Esophagus muscularis mucosa (tissue), 4 donors: Measurements from ENCODE around the gene PAGE2. TPM values are rescaled to one million over a fixed set of nuclear protein-coding genes. Genes with fewer than 3 reads are reported as not detected.

Source experiments
- DNase-seq: peaks from one replicate; pipeline ENCODE4 v3.0.0-alpha.2; 2017; ENCODE audit errors: extremely low spot score
- H3K27ac ChIP-seq, 4 donors: fragments of 200-600 bp; sonication (generic); replicated peaks in 1 of 4; 1 replicate in 3 of 4; 2 replicates in 1 of 4; pipeline ENCODE4 v1.5.1; 2016 to 2019; ENCODE audit warnings: mild to moderate bottlenecking in 1 of 4
- H3K27me3 ChIP-seq, 4 donors: fragments of 200-600 bp; sonication (generic); one replicate each; pipeline versions ENCODE4 v1.5.1 to v1.6.0; 2016 to 2019
- H3K36me3 ChIP-seq, 4 donors: fragments of 200-600 bp; sonication (generic); one replicate each; pipeline ENCODE4 v1.5.1; 2016 to 2019
- H3K4me1 ChIP-seq, 4 donors: fragments of 200-600 bp; sonication (generic); one replicate each; pipeline ENCODE4 v1.5.1; 2016 to 2019
- H3K4me3 ChIP-seq, 4 donors: fragments of 200-600 bp; sonication (generic); 1 replicate in 2 of 4; 2 replicates in 2 of 4; pipeline ENCODE4 v1.5.1; 2016 to 2019; ENCODE audit warnings: mild to moderate bottlenecking in 4 of 4, moderate library complexity in 1 of 4
- H3K9me3 ChIP-seq, 4 donors: fragments of 200-600 bp; sonication (generic); 1 replicate in 3 of 4; 2 replicates in 1 of 4; pipeline ENCODE4 v1.5.1; 2016 to 2019
- EP300 ChIP-seq: sonication (generic); formaldehyde crosslinking; IDR thresholded peaks from one replicate; pipeline ENCODE4 v1.6.1; 2017; ENCODE audit warnings: antibody characterized with exemption
- POLR2A ChIP-seq: fragments of 450-650 bp; IDR thresholded peaks from one replicate; pipeline ENCODE4 v1.6.1; 2017; ENCODE audit warnings: antibody characterized with exemption, moderate library complexity, mild to moderate bottlenecking, low read depth
- POLR2AphosphoS5 ChIP-seq, 2 donors: sonication (generic); formaldehyde crosslinking; IDR thresholded peaks; one replicate each; pipeline ENCODE4 v1.6.1; 2017; ENCODE audit warnings: antibody characterized with exemption in 2 of 2
- WGBS: methylation state at CpG from one replicate; pipeline ENCODE4 v1.1.5; 2018; 5-methylcytosine and 5-hydroxymethylcytosine counted together
- intact Hi-C: fragments of 100-400 bp; cut with DNase I; formaldehyde crosslinking; loops from one replicate; pipeline ENCODE4 v1.15.1; 2023
- total RNA-seq, 4 donors: library from RNA; depleted of rRNA; stranded (reverse); fragments of >200 nt; gene quantifications; one replicate each; pipeline versions ENCODE4 v1.1.0 to v1.2.1, GENCODE V29; 2016
- TF ChIP-seq, protein P1 (sequence below), 3 experiments: fragments of 200-600 bp in 2 of 3; fragments of 450-650 bp in 1 of 3; sonication (generic) in 2 of 3; IDR thresholded peaks; one replicate each; pipeline ENCODE4 v1.5.1; 2017 to 2019; ENCODE audit warnings: antibody characterized with exemption in 3 of 3, mild to moderate bottlenecking in 2 of 3, moderate library complexity in 1 of 3

Gene PAGE2
- total RNA-seq, 4 donors from 2014 or later: not detected

DNA sequence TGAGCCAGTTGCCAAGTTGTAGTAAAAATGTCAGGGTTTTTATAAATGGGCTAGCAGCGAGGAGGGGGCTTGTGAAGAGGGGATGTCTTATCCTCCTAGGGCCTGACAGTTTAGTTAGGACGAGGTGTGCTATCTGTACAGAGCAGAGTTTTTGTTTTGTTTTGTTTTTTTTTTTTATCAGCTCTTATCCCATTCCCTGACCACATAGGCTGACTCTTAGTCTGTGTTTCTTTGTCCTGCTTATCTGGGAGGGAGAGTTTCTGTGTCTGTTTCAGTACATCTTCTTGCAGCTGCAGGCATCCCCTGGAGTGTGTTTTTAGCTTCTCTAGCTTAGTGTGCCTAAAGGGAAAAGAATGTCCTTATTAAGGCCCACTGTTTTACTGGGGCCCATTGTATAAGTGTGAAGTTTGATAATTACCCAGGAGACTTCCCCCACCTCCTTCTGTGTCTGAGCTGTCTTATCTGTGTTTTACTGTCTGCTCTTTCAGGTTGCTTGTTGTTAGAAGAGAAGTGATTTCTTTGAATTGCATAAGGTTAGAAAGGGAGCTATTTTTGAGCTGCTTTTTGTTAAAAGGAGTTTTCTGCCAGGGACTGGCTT, 32.0 kb downstream of the PAGE2 start:
- intact Hi-C loops: no loop called here
- no peaks in the 10 kb centered on the region for H3K9me3 ChIP-seq
- H3K27ac ChIP-seq: no peak overlapping the region
- peaks cover 0 to 4% (median 0%) of the 10 kb centered on the region in 4 donors for H3K27me3 ChIP-seq
- no peaks in the 10 kb centered on the region for H3K4me1 ChIP-seq
- no peaks in the 10 kb centered on the region for H3K36me3 ChIP-seq
- 43% methylated on average over 2 of the region's 2 CpGs for WGBS
- TF ChIP-seq POLR2AphosphoS5 (IDR thresholded peaks at IDR 0.05) (no peak), EP300 (no peak), POLR2A (no peak)
- no peak overlapping the region for H3K4me3 ChIP-seq
- DNase-seq: no peak

DNA sequence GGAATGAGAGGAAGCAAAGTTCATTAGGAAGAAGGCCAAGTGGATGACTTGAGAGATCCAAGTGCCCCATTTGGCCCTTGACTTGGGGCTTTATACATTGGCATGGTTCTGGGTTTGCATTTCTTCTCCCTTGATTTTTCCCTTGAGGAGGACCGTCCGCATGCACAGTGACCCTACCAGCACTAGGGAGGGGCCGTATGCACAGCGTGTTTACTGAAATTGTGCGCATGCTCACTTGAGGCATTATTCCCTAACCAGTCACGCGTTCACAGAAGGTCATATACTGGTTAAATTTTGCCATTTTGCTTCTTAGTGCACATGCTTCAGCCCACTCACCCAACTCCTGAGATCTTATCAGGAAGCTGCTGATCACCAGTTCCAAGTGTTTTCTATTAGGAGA, 35.1 kb downstream of the PAGE2 start:
- Histone ChIP-seq H3K27me3 (peaks cover 0 to 4% (median 0%) of the 10 kb centered on the region in 4 donors), H3K36me3 (no peaks in the 10 kb centered on the region), H3K27ac (no peak overlapping the region), H3K4me1 (no peaks in the 10 kb centered on the region), H3K9me3 (no peaks in the 10 kb centered on the region), H3K4me3 (no peak overlapping the region)
- intact Hi-C loops: no loop called here
- WGBS: 79% methylated on average over 7 of the region's 7 CpGs
- no peak for TF ChIP-seq EP300
- TF ChIP-seq POLR2A: no peak
- TF ChIP-seq, protein P1, sequence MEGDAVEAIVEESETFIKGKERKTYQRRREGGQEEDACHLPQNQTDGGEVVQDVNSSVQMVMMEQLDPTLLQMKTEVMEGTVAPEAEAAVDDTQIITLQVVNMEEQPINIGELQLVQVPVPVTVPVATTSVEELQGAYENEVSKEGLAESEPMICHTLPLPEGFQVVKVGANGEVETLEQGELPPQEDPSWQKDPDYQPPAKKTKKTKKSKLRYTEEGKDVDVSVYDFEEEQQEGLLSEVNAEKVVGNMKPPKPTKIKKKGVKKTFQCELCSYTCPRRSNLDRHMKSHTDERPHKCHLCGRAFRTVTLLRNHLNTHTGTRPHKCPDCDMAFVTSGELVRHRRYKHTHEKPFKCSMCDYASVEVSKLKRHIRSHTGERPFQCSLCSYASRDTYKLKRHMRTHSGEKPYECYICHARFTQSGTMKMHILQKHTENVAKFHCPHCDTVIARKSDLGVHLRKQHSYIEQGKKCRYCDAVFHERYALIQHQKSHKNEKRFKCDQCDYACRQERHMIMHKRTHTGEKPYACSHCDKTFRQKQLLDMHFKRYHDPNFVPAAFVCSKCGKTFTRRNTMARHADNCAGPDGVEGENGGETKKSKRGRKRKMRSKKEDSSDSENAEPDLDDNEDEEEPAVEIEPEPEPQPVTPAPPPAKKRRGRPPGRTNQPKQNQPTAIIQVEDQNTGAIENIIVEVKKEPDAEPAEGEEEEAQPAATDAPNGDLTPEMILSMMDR (IDR thresholded peaks at IDR 0.05): no peak
- no peak for TF ChIP-seq POLR2AphosphoS5 (IDR thresholded peaks at IDR 0.05)
- no peak for DNase-seq

GRCh38 chrX:55127692-55128091, 38.9 kb downstream of the PAGE2 start:
- intact Hi-C loops: no loop called here
- no peaks in the 10 kb centered on the region for H3K27me3 ChIP-seq
- 49% methylated on average over 2 of the region's 2 CpGs for WGBS
- H3K9me3 ChIP-seq: no peaks in the 10 kb centered on the region
- DNase-seq: no peak
- H3K27ac ChIP-seq: no peak overlapping the region
- H3K4me3 ChIP-seq: no peak overlapping the region
- TF ChIP-seq, protein P1 (IDR thresholded peaks at IDR 0.05): no peak
- TF ChIP-seq POLR2AphosphoS5 (IDR thresholded peaks at IDR 0.05) (no peak), EP300 (no peak), POLR2A (no peak)
- H3K4me1 ChIP-seq: no peaks in the 10 kb centered on the region
- no peaks in the 10 kb centered on the region for H3K36me3 ChIP-seq

GRCh38 chrX:55129361-55129760, 40.5 kb downstream of the PAGE2 start:
- Histone ChIP-seq H3K4me3 (no peak overlapping the region), H3K36me3 (no peaks in the 10 kb centered on the region), H3K9me3 (no peaks in the 10 kb centered on the region), H3K27me3 (no peaks in the 10 kb centered on the region), H3K4me1 (no peaks in the 10 kb centered on the region), H3K27ac (no peak overlapping the region)
- TF ChIP-seq POLR2A (no peak), POLR2AphosphoS5 (IDR thresholded peaks at IDR 0.05) (no peak)
- TF ChIP-seq, protein P1 (IDR thresholded peaks at IDR 0.05): no peak
- 53% methylated on average over 2 of the region's 2 CpGs for WGBS
- no peak for DNase-seq
- intact Hi-C loops: no loop called here

DNA sequence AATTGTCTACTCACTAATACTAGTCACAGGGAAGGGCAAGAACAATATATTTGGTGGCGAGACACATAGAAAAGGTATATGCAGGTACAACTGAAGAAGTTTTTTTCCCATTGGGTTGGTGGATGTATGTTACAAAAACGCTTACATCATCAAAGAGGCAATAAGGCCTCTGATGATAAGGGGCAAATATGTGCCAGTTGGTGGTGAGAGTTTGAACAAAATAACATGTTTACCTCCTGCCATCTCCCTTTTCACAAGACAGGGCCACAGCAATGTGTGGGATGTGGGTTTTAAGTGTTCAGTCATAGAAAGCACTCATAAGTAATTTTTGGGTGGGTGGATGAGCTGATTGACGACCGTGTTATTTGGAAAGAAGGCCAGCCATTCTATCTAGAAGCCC, 41.7 kb downstream of the PAGE2 start:
- Histone ChIP-seq H3K27ac (no peak overlapping the region), H3K4me1 (no peaks in the 10 kb centered on the region), H3K4me3 (no peak overlapping the region), H3K36me3 (no peaks in the 10 kb centered on the region), H3K27me3 (no peaks in the 10 kb centered on the region), H3K9me3 (no peaks in the 10 kb centered on the region)
- intact Hi-C loops: no loop called here
- no peak for DNase-seq
- whole genome bisulfite sequencing: 61% methylated on average over 4 of the region's 4 CpGs
- TF ChIP-seq, protein P1 (IDR thresholded peaks at IDR 0.05): no peak
